Ammon's horn (tissue), 1 donor: ENCODE results near the gene TBC1D4.

ENCODE experiments used
- DNase-seq: peaks from one replicate; pipeline ENCODE4 v3.0.0-alpha.2; 2016; ENCODE audit warnings: low spot score

The TBC1D4 gene

GRCh38 chr13:75416327-75417011 is 65.5 kb downstream of the TBC1D4 start:
- no peak for DNase-seq

DNA sequence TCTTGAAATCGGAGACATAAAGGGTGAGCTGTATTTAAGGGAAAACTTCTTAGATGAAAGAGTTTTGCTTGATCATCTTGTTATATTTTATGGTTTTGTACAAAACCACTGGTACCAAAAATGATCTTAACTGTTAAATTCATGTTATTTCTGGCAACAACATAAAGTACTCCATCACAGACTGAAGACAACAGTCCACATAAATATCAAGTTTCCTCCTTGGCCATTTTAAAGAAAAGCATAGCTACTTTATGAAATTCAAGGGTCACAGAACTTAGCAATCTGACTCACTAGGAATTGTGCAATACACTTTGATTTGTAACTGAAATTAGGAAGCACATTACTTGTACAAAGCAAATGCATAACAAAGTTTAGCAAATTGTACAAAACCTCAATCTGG is 66.3 kb downstream of the TBC1D4 start:
- DNase-seq, result no peak

DNA sequence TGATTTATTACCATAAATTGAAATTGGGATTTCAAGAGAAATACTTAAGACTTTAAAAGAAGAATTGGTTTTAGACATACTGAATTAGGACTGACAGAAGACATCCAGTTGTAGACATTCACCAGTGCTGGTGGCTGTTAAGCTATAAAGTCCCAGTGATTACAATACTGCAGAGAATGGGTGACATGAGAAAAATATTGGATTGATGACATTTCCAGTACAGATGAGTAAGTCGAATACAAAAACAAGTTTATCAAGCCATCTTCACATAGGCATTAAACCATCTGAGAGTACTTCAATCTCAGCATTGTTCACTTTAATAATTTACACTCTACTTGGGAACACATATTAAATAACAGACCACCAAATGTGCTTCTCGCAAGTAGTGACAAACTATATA is 66.8 kb downstream of the TBC1D4 start:
- no peak for DNase-seq

- no peak for DNase-seq
Observed at GRCh38 chr13:75414036-75414827, 67.7 kb downstream of the TBC1D4 start.

GRCh38 chr13:75411924-75412537 is 69.9 kb downstream of the TBC1D4 start:
- DNase-seq, result no peak

DNA sequence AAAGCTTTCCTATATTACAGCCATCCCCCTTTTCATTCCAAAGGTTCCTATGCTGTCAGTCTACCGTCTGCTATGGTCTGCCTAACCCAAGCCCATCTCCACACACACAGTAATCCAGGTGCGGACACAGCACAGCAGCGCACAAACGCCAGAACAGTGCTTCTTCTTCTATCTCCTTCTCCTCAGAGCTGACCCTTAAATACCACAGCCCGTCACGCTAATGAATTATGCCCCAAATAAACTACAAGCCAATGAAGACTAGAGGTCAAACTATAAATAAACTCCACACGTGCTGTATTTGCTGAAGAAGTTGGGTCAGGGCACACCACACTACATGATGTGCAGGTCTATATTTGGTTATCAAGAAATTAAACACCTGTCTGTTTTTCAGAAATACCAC is 71.8 kb downstream of the TBC1D4 start:
- DNase-seq, result no peak

GRCh38 chr13:75407998-75408397 is 74.0 kb downstream of the TBC1D4 start:
- DNase-seq, result no peak

DNA sequence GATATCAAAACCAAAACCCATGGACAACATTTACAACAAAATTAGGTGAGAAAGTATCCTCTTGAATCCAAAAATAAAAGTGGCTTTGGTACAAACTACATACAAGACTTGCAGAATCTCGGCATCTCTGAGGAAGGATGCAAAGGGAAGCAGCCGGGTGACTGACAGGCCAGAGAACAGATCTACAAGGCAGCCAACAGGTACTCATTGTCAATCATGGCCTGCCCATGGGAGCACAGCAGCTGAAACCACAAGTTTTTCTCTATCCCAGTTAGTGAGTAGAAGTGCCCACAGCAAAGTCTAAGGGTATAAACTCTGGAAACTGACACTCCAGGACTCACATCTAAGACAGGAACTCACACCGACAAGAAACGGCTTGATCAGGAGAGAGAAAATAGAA is 74.5 kb downstream of the TBC1D4 start:
- no peak for DNase-seq

DNA sequence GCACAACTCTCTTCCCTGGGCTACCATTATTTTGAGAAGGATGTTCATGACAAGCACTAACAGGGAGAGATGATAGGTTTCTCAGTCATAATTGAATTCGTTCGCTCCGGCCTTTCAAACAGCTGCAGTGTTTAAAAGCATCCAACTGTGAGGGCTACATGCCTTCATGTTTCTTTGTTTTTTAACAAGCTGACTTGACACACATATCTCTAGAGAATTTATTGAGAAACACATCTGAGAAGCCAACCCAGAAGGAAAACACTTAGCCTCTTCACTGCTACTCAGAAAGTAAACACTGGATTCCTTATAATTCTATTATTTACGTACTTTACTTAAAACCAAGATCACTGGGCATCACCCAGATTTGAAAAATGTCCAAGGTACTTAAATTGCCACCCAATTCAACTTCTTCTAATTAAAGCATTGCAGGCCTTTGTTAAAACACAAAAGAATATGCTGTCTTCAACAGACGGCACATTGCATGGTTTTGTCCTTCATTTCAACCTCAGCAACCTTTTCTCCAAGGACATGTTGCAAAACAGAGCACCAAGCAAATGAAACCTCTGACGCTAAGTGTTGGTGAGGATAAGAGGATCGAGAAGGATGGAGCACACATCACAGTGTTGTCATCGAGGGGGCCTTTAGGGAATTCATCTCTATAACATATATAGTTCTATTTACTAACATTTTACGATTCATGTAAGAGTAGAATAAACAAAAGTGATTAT is 75.8 kb downstream of the TBC1D4 start:
- DNase-seq, result no peak

GRCh38 chr13:75404726-75405125 is 77.2 kb downstream of the TBC1D4 start:
- DNase-seq, result no peak

DNA sequence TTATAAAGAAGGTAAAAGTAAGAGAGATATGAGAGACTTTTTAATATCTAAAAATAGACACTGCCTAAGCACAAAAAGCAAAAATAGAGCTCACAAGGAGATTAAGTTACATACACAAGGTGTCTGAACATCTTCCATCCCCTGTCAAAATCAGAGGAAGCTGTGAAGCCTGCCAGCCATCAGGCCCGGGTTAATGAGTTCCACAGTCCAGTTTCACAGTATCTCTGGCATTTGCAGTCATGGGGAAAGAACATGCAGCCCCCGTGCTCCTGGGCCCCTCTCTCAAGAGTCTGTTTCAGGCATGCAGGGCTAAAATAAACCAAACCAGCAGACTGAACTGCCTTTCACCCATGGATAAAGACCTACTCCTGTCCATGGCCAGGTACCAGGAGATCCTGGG is 79.2 kb downstream of the TBC1D4 start:
- DNase-seq, result peak; percentile 50

DNA sequence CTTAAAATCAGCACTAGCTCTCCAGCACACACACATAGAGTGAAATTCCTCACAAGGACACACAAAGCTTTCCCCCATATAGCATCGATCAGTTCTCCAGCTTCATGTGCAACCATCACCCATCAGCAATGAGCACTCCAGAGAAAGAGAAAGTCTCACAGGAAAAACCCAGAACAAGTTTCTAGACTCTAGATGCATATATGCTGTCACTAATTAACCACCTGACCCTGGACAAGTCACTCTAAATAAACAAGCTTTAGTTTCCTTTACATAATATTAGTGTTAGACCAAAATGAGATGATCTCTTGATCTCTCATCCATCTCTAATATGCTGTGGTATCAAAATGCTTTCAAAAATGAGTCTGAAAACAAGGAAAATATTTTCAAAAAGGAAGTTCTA is 81.2 kb downstream of the TBC1D4 start:
- no peak for DNase-seq

- DNase-seq, result no peak
Observed at GRCh38 chr13:75399879-75400217, 82.1 kb downstream of the TBC1D4 start.

GRCh38 chr13:75399168-75399878 is 82.6 kb downstream of the TBC1D4 start:
- no peak for DNase-seq

GRCh38 chr13:75398072-75398471 is 83.9 kb downstream of the TBC1D4 start:
- no peak for DNase-seq

DNA sequence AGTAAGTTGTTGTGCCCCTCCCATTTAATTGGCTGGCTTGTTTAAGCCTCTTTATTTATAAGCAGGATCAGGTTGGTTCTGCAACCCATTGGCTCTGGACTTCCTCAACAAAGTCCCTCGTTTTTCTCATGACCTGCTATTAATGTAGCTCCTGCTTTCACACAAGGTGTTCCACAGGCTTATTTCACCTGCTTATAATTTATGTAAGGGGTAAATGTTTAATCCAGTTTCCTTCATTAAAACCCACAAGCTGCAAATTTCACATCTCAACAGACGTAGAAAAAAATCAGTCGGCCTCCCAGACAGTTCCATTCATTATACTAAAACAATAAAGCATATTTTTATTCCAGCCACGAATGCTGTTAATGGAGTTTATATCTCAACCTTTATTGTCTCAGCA is 86.1 kb downstream of the TBC1D4 start:
- no peak for DNase-seq

DNA sequence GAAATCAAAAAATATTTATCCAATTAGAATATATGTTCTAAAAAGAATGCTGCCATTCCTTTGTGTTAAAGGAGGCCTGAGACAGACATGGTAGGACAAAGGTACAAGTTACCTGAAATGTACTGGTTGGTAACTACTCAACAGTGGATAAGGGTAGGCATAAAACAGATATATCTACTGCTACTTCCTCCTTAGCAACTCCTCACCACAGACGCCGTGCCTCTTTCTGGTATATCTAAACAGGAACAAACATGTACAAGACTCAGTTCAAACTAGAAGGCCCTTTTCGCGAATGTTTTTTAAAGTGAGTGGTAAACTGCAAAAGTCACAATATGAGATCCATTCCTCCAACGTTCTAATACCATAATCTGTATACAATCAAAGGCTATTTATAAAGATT is 86.9 kb downstream of the TBC1D4 start:
- peak; percentile 40 for DNase-seq

DNA sequence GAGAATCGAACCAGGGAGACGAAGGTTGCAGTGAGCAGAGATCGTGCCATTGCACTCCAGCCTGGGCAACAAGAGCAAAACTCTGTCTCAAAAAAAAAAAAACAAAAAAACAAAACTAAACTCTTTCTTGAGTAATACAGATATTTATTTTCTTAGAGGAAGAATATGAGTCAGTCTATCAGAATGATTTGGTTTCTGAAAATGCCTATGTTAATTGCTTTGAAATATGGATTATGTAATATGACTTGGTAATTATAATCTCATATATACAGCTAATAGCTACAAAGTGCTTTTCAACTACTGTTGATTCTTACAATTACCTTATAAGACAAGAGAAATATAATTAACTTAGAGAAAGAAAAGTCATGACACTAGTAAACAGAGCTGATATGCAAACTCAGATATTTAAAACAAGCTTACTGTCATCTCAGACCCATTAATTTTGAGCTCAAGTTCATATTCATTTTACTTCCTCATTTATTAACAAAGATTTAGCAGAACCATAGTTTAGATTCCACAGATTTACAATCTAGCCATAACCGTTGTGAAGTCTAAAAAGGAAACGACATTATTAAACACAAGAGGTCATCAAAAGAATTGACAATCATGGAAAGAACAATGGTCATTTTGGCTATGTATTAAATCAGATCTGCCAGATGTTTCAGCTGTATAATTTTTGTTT is 88.0 kb downstream of the TBC1D4 start:
- DNase-seq, result no peak

- no peak for DNase-seq
Observed at GRCh38 chr13:75391432-75392100, 90.4 kb downstream of the TBC1D4 start.

DNA sequence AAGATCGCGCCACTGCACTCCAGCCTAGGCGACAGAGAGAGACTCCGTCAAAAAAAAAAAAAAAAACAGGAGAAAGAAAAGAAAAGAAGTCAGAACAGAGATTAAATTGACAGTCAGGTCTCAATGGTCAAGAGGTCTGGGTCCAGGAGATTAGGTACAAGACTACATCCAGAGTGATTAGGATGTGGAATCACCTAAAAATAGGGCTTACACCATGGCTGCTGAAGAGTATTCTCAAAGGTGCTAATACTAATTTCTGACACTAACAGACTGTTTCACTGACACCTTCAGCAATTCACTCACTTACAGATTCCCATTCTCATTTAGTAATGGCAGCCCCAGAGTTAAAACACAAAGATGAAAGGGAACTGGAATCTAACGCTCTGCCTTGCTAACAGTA is 91.7 kb downstream of the TBC1D4 start:
- no peak for DNase-seq

- DNase-seq, result no peak
Observed at GRCh38 chr13:75385708-75386083, 96.3 kb downstream of the TBC1D4 start.
